ENCODE results near the gene ERVK3-1.

GRCh38 chr19:58334691-58335249 is 29.6 kb downstream of the ERVK3-1 start:
- TF ChIP-seq EZH2 (IDR thresholded peaks at IDR 0.05; ENCODE audit: insufficient read depth, poor library complexity, severe bottlenecking) (no peak), EZH2phosphoT487 (IDR thresholded peaks at IDR 0.05; ENCODE audit: insufficient read depth, low read depth) (no peak)
